ENCODE data around the gene WWC2. TPM values are rescaled to one million over a fixed set of nuclear protein-coding genes. Genes with fewer than 3 reads are reported as not detected.
A peak's percentile ranks its signal among the peaks of the same experiment; 100 is the strongest.

The WWC2 gene
- total RNA-seq: 13.5 TPM

GRCh38 chr4:183098723-183099536 is at the start of gene WWC2:
TSS of gene WWC2 (plus strand) at chr4:183099257. CDS start at chr4:183099492, 235 bp downstream.
- FAIRE-seq (no peak), DNase-seq (ENCODE audit: low spot score in 2 of 2) (peak; percentile 88 to 91)

- FAIRE-seq (no peak), DNase-seq (ENCODE audit: low spot score in 2 of 2) (no peak)
Observed at GRCh38 chr4:183053681-183054080, 45.4 kb upstream of the WWC2 start.

GRCh38 chr4:183057255-183057654 is 41.8 kb upstream of the WWC2 start:
- FAIRE-seq (no peak), DNase-seq (ENCODE audit: low spot score in 2 of 2) (no peak)

GRCh38 chr4:183059797-183060196 is 39.3 kb upstream of the WWC2 start:
- no peak for FAIRE-seq
- DNase-seq (ENCODE audit: low spot score in 2 of 2): no peak

GRCh38 chr4:183068502-183068901 is 30.6 kb upstream of the WWC2 start:
- FAIRE-seq (no peak), DNase-seq (ENCODE audit: low spot score in 2 of 2) (no peak)

GRCh38 chr4:183071222-183071621 is 27.8 kb upstream of the WWC2 start:
- no peak for DNase-seq (ENCODE audit: low spot score in 2 of 2)
- FAIRE-seq: no peak

- no peak for FAIRE-seq
- DNase-seq (ENCODE audit: low spot score in 2 of 2): no peak
Observed at GRCh38 chr4:183072176-183072575, 26.9 kb upstream of the WWC2 start.

- DNase-seq (ENCODE audit: low spot score in 2 of 2): no peak
- no peak for FAIRE-seq
Observed at GRCh38 chr4:183073838-183074145, 25.3 kb upstream of the WWC2 start.

- no peak for FAIRE-seq
- DNase-seq (ENCODE audit: low spot score in 2 of 2): no peak
Observed at GRCh38 chr4:183074288-183074990, 24.6 kb upstream of the WWC2 start.

- FAIRE-seq: no peak
- no peak for DNase-seq (ENCODE audit: low spot score in 2 of 2)
Observed at GRCh38 chr4:183078634-183079033, 20.4 kb upstream of the WWC2 start.

- FAIRE-seq: no peak
- DNase-seq (ENCODE audit: low spot score in 2 of 2): no peak
Observed at GRCh38 chr4:183080372-183081115, 18.5 kb upstream of the WWC2 start.

- FAIRE-seq (no peak), DNase-seq (ENCODE audit: low spot score in 2 of 2) (no peak)
Observed at GRCh38 chr4:183081116-183081469, 18.0 kb upstream of the WWC2 start.

GRCh38 chr4:183082053-183082452 is 17.0 kb upstream of the WWC2 start:
- FAIRE-seq (no peak), DNase-seq (ENCODE audit: low spot score in 2 of 2) (no peak)

- FAIRE-seq (no peak), DNase-seq (ENCODE audit: low spot score in 2 of 2) (no peak)
Observed at GRCh38 chr4:183094393-183095198, 4.5 kb upstream of the WWC2 start.

- no peak for FAIRE-seq
- no peak for DNase-seq (ENCODE audit: low spot score in 2 of 2)
Observed at GRCh38 chr4:183095199-183095512, 3.9 kb upstream of the WWC2 start.

GRCh38 chr4:183096276-183096965 is 2.6 kb upstream of the WWC2 start:
- FAIRE-seq: no peak
- no peak for DNase-seq (ENCODE audit: low spot score in 2 of 2)

GRCh38 chr4:183097231-183098018 is 1.6 kb upstream of the WWC2 start:
- DNase-seq (ENCODE audit: low spot score in 2 of 2): no peak
- FAIRE-seq: no peak

GRCh38 chr4:183098019-183098722 is 886 bp upstream of the WWC2 start:
- DNase-seq (ENCODE audit: low spot score in 2 of 2) (peak; percentile 50 to 55), FAIRE-seq (no peak)

Measured in frontal cortex (tissue), 4 donors.